Neuronal stem cell (in vitro differentiated cells): ENCODE results near the gene POLD1.

Experiments
- DNase-seq: peaks from one replicate; pipeline ENCODE4 v3.0.0-alpha.2; 2013; ENCODE audit warnings: low spot score
- H2AFZ ChIP-seq: one replicate; pipeline ENCODE4 v1.6.1; 2013; ENCODE audit warnings: mild to moderate bottlenecking, low read length, inconsistent platforms
- H2AK5ac ChIP-seq: 2 replicates; pipeline ENCODE4 v1.6.1; 2013; ENCODE audit warnings: low read depth, mild to moderate bottlenecking, inconsistent platforms, low read length, moderate library complexity, mixed read lengths
- H2BK120ac ChIP-seq: 2 replicates; pipeline ENCODE4 v1.6.1; 2013; ENCODE audit warnings: low read depth, mild to moderate bottlenecking, inconsistent platforms, low read length, moderate library complexity, mixed read lengths
- H2BK12ac ChIP-seq: one replicate; pipeline ENCODE4 v1.6.1; 2013; ENCODE audit warnings: low read length, inconsistent platforms
- H2BK15ac ChIP-seq: 2 replicates; pipeline ENCODE4 v1.6.1; 2013; ENCODE audit warnings: mild to moderate bottlenecking, low read length, inconsistent platforms, mixed read lengths
- H2BK5ac ChIP-seq: one replicate; pipeline ENCODE4 v1.6.1; 2013; ENCODE audit warnings: inconsistent platforms, mild to moderate bottlenecking, low read length, moderate library complexity
- H3K14ac ChIP-seq: one replicate; pipeline ENCODE4 v1.6.1; 2013; ENCODE audit warnings: low read length, inconsistent platforms
- H3K18ac ChIP-seq: 2 replicates; pipeline ENCODE4 v1.6.1; 2013; ENCODE audit warnings: low read length, inconsistent platforms
- H3K23ac ChIP-seq: 2 replicates; pipeline ENCODE4 v1.6.1; 2013; ENCODE audit warnings: low read depth, mild to moderate bottlenecking, mixed read lengths, low read length, inconsistent platforms; ENCODE audit not compliant: poor library complexity
- H3K27ac ChIP-seq: replicated peaks from 3 replicates; pipeline ENCODE4 v1.5.1; 2013; ENCODE audit warnings: low read length, inconsistent platforms
- H3K27me3 ChIP-seq, 3 experiments: 2 replicates each; pipeline ENCODE4 v1.6.1; 2013; ENCODE audit warnings: low read length in 3 of 3, mild to moderate bottlenecking in 2 of 3, inconsistent platforms in 1 of 3, low read depth in 1 of 3, mixed read lengths in 1 of 3, moderate library complexity in 1 of 3; ENCODE audit not compliant: control insufficient read depth in 3 of 3, insufficient read depth in 3 of 3
- H3K36me3 ChIP-seq, 2 donors: replicated peaks in 1 of 2; 2 replicates each; pipeline ENCODE4 v1.6.1; 2013; ENCODE audit warnings: low read length in 2 of 2; ENCODE audit not compliant: control insufficient read depth in 2 of 2, insufficient read depth in 2 of 2
- H3K4ac ChIP-seq: 2 replicates; pipeline ENCODE4 v1.6.1; 2013; ENCODE audit warnings: inconsistent platforms, mild to moderate bottlenecking, low read length, moderate library complexity
- H3K4me1 ChIP-seq, 2 donors: 1 replicate in 1 of 2; 2 replicates in 1 of 2; pipeline ENCODE4 v1.6.1; 2013; ENCODE audit warnings: low read length in 2 of 2, low read depth in 1 of 2; ENCODE audit not compliant: control insufficient read depth in 2 of 2, insufficient read depth in 1 of 2
- H3K4me2 ChIP-seq: one replicate; pipeline ENCODE4 v1.6.1; 2013; ENCODE audit warnings: mild to moderate bottlenecking, low read length, inconsistent platforms; ENCODE audit not compliant: insufficient read depth, poor library complexity, severe bottlenecking
- H3K4me3 ChIP-seq, 2 donors: 2 replicates each; pipeline ENCODE4 v1.5.1; 2013; ENCODE audit warnings: low read length in 2 of 2, mild to moderate bottlenecking in 2 of 2, inconsistent platforms in 1 of 2, moderate library complexity in 1 of 2
- H3K79me1 ChIP-seq: one replicate; pipeline ENCODE4 v1.6.1; 2013; ENCODE audit warnings: low read depth, mild to moderate bottlenecking, inconsistent platforms, low read length, moderate library complexity
- H3K9ac ChIP-seq: one replicate; pipeline ENCODE4 v1.6.1; 2013; ENCODE audit warnings: mild to moderate bottlenecking, low read depth, low read length, inconsistent platforms; ENCODE audit not compliant: poor library complexity
- H3K9me3 ChIP-seq, 2 donors: replicated peaks in 1 of 2; 2 replicates each; pipeline versions ENCODE3 to v1.6.1; 2013; ENCODE audit warnings: low read length in 2 of 2, mild to moderate bottlenecking in 2 of 2, inconsistent platforms in 1 of 2, low read depth in 1 of 2, mixed read lengths in 1 of 2, moderate library complexity in 1 of 2; ENCODE audit not compliant: control insufficient read depth in 2 of 2, insufficient read depth in 1 of 2
- H4K8ac ChIP-seq: one replicate; pipeline ENCODE4 v1.6.1; 2013; ENCODE audit warnings: low read depth, mild to moderate bottlenecking, inconsistent platforms, low read length, moderate library complexity
- H4K91ac ChIP-seq: one replicate; pipeline ENCODE4 v1.6.1; 2013; ENCODE audit warnings: low read length, low read depth, mild to moderate bottlenecking, inconsistent platforms; ENCODE audit not compliant: poor library complexity
- WGBS, 2 donors: extraction: QIAGEN DNeasy Blood & Tissue Kit; methylation state at CpG; one replicate each; pipeline ENCODE4 v1.1.7; 2013; ENCODE audit warnings: missing lambda C conversion rate in 2 of 2, mixed read lengths in 1 of 2; ENCODE audit not compliant: insufficient read length in 2 of 2, insufficient replicate concordance in 1 of 2; ENCODE audit errors: extremely low coverage in 2 of 2; 5-methylcytosine and 5-hydroxymethylcytosine counted together

Gene POLD1

GRCh38 chr19:50465000-50465399 is 80.9 kb downstream of the POLD1 start:
- Histone ChIP-seq H3K9ac (peak overlapping the region; percentile 10), H3K18ac (peak overlapping the region; percentile 80), H2BK5ac (peak overlapping the region; percentile 75), H2BK12ac (peak overlapping the region; percentile 0), H3K4me3 (no peak overlapping the region), H2AK5ac (peak overlapping the region; percentile 99), H3K14ac (no peak overlapping the region), H2BK120ac (no peak overlapping the region), H4K91ac (no peak overlapping the region), H4K8ac (no peak overlapping the region), H3K36me3 (no peaks in the 10 kb centered on the region), H3K79me1 (peaks cover 2% of the 10 kb centered on the region), H3K4me1 (peaks cover 13 to 14% of the 10 kb centered on the region in 2 donors), H3K23ac (no peak overlapping the region), H3K4ac (no peak overlapping the region), H3K9me3 (no peaks in the 10 kb centered on the region), H2BK15ac (peak overlapping the region; percentile 62), H2AFZ (no peak overlapping the region), H3K27ac (no peak overlapping the region), H3K27me3 (peaks cover 0 to 7% (median 0%) of the 10 kb centered on the region in 3 experiments), H3K4me2 (no peak overlapping the region)
- WGBS, 2 donors = no CpG with 5 or more reads among the region's 13 CpGs
- DNase-seq = no peak

GRCh38 chr19:50465986-50466705 is 82.0 kb downstream of the POLD1 start:
- peaks cover 0 to 7% (median 0%) of the 10 kb centered on the region in 3 experiments for H3K27me3 ChIP-seq
- H3K4me3 ChIP-seq = no peak overlapping the region
- peak overlapping the region; percentile 56 for H3K23ac ChIP-seq
- no CpG with 5 or more reads among the region's 29 CpGs for WGBS, 2 donors
- H3K36me3 ChIP-seq = no peaks in the 10 kb centered on the region
- no peak overlapping the region for H2BK12ac ChIP-seq
- H3K9me3 ChIP-seq = no peaks in the 10 kb centered on the region
- peak overlapping the region; percentile 82 for H2AFZ ChIP-seq
- H2BK120ac ChIP-seq = no peak overlapping the region
- H3K9ac ChIP-seq = no peak overlapping the region
- H2BK15ac ChIP-seq = peak overlapping the region; percentile 84
- no peak overlapping the region for H3K4me2 ChIP-seq
- peak overlapping the region; percentile 3 for H2AK5ac ChIP-seq
- no peak for DNase-seq
- H2BK5ac ChIP-seq = no peak overlapping the region
- no peak overlapping the region for H4K91ac ChIP-seq
- no peak overlapping the region for H3K27ac ChIP-seq
- no peak overlapping the region for H4K8ac ChIP-seq
- H3K14ac ChIP-seq = no peak overlapping the region
- H3K4me1 ChIP-seq = peaks cover 9 to 14% of the 10 kb centered on the region in 2 donors
- peaks cover 2% of the 10 kb centered on the region for H3K79me1 ChIP-seq
- peak overlapping the region; percentile 80 for H3K18ac ChIP-seq
- H3K4ac ChIP-seq = no peak overlapping the region

DNA sequence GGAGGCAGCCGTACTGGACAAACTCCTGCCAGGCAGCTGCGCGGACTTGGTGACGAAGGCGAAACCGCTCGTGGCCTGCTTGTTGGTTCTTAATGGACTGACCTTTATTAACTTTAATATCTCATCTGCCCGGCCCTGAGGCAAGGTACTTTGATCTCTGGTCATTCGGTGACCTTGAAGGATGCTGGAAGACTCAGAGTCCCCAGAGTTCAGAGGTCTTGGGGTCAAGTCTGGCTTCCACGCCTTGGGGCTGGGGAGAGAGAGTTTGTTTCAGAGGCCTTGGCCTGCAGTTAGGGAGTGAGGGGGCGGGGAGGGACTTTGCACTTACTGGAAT is 82.5 kb downstream of the POLD1 start:
- H3K4me1 ChIP-seq = peaks cover 9 to 14% of the 10 kb centered on the region in 2 donors
- H3K36me3 ChIP-seq = no peaks in the 10 kb centered on the region
- H3K4me3 ChIP-seq = no peak overlapping the region
- H3K18ac ChIP-seq = peak overlapping the region; percentile 54
- H3K9ac ChIP-seq = no peak overlapping the region
- no peak overlapping the region for H3K14ac ChIP-seq
- no peak overlapping the region for H4K8ac ChIP-seq
- H3K9me3 ChIP-seq = peaks cover 0 to 1% of the 10 kb centered on the region in 2 donors
- H3K79me1 ChIP-seq = peaks cover 2% of the 10 kb centered on the region
- H3K4ac ChIP-seq = no peak overlapping the region
- no peak overlapping the region for H3K23ac ChIP-seq
- no peak overlapping the region for H2BK120ac ChIP-seq
- peaks cover 0 to 7% (median 0%) of the 10 kb centered on the region in 3 experiments for H3K27me3 ChIP-seq
- H4K91ac ChIP-seq = no peak overlapping the region
- peak overlapping the region; percentile 82 for H2AFZ ChIP-seq
- no peak overlapping the region for H3K4me2 ChIP-seq
- no CpG with 5 or more reads among the region's 11 CpGs for WGBS, 2 donors
- H2BK15ac ChIP-seq = peak overlapping the region; percentile 84
- no peak overlapping the region for H2BK12ac ChIP-seq
- no peak overlapping the region for H3K27ac ChIP-seq
- H2BK5ac ChIP-seq = no peak overlapping the region
- no peak for DNase-seq
- peak overlapping the region; percentile 3 for H2AK5ac ChIP-seq

DNA sequence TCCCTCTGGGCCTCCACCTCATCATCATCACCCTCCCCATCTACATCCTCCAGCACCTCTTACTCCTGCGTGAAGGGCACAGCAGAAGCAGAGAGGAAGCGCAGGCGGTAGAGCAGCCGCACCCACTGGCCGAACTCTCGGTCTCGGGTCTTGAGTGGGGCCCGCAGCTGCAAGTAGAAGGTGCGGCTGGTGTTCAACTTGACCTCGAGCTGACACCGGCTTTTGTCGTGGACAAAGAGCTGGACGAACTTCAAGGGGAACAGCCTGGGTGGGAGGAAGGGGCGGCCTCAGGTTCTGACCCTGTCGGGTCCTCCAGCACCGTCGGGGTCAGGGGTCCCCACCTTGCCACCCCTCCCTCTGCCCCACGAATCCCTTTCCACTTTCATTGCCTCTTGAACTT is 83.4 kb downstream of the POLD1 start:
- no peak overlapping the region for H2AFZ ChIP-seq
- no peak overlapping the region for H3K4ac ChIP-seq
- H3K18ac ChIP-seq = no peak overlapping the region
- peak overlapping the region; percentile 16 for H2BK15ac ChIP-seq
- no peak overlapping the region for H3K27ac ChIP-seq
- no peak overlapping the region for H3K9ac ChIP-seq
- H4K91ac ChIP-seq = no peak overlapping the region
- H2BK12ac ChIP-seq = peak overlapping the region; percentile 63
- no peak overlapping the region for H4K8ac ChIP-seq
- no peak for DNase-seq
- H3K23ac ChIP-seq = no peak overlapping the region
- peak overlapping the region; percentile 38 for H3K14ac ChIP-seq
- H2BK120ac ChIP-seq = no peak overlapping the region
- no peaks in the 10 kb centered on the region for H3K36me3 ChIP-seq
- peaks cover 0 to 1% of the 10 kb centered on the region in 2 donors for H3K9me3 ChIP-seq
- H3K4me1 ChIP-seq = peaks cover 9 to 14% of the 10 kb centered on the region in 2 donors
- H3K27me3 ChIP-seq = peaks cover 0 to 7% (median 0%) of the 10 kb centered on the region in 3 experiments
- no peak overlapping the region for H3K4me3 ChIP-seq
- no peak overlapping the region for H3K4me2 ChIP-seq
- no CpG with 5 or more reads among the region's 18 CpGs for WGBS, 2 donors
- H2AK5ac ChIP-seq = peak overlapping the region; percentile 63
- no peak overlapping the region for H2BK5ac ChIP-seq
- H3K79me1 ChIP-seq = peaks cover 1% of the 10 kb centered on the region
